GM13976 (cell line): ENCODE data around the gene RBM33.

Source experiments
- DNase-seq: peaks from one replicate; pipeline ENCODE4 v3.0.0; 2012; ENCODE audit warnings: low spot score
- in situ Hi-C: fragments of 300-500 bp; cut with MboI; formaldehyde crosslinking; loops from one replicate; pipeline ENCODE4 v1.12.0; 2022; ENCODE audit warnings: low sequenced_read_pairs, mixed read lengths, inconsistent platforms; ENCODE audit not compliant: unreplicated experiment
- TF ChIP-seq, protein P1 (sequence below): IDR thresholded peaks from 2 replicates; pipeline ENCODE4 v1.5.1; 2012; ENCODE audit warnings: borderline replicate concordance, mild to moderate bottlenecking; ENCODE audit not compliant: insufficient read depth; ENCODE audit errors: extremely low read depth, missing control alignments, control extremely low read depth

RBM33 gene

DNA sequence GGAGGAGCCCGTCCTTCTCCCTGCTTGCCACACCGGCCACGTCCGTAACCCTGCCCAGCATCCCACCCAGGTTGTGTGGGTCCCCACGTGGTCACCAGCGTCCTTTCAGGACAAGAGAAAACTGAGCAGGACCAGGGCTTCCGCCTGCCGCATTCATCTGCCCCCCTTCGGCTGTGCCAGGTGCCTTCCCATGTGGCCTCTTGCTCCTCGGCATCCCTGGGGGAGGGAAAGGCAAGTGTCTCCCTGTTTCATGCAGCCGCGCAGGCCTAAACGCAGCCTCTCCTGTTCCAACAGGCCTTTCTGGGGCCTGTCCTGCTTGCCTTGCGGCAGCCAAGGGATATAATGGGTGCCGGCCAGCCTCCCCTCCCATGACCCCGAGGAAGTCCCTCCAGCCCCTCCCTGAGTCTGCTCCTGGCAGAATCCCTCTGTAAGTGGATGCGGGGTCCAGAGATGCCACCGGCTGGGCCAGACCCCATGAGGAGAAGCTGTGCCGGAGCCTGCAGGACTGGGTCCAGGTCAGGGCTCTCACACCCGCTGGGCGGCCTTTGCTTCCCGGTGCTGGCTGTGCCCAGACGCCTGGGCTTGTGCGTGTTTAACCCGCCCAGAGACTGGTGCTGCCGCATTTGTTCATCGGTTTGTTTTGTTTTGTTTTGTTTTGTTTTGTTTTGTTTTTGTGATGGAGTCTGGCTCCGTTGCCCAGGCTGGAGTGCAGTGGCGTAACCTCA lies 144.7 kb downstream of the RBM33 start:
- in situ Hi-C loops: no loop called here
- no peak for DNase-seq
- TF ChIP-seq, protein P1, sequence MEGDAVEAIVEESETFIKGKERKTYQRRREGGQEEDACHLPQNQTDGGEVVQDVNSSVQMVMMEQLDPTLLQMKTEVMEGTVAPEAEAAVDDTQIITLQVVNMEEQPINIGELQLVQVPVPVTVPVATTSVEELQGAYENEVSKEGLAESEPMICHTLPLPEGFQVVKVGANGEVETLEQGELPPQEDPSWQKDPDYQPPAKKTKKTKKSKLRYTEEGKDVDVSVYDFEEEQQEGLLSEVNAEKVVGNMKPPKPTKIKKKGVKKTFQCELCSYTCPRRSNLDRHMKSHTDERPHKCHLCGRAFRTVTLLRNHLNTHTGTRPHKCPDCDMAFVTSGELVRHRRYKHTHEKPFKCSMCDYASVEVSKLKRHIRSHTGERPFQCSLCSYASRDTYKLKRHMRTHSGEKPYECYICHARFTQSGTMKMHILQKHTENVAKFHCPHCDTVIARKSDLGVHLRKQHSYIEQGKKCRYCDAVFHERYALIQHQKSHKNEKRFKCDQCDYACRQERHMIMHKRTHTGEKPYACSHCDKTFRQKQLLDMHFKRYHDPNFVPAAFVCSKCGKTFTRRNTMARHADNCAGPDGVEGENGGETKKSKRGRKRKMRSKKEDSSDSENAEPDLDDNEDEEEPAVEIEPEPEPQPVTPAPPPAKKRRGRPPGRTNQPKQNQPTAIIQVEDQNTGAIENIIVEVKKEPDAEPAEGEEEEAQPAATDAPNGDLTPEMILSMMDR: no peak

DNA sequence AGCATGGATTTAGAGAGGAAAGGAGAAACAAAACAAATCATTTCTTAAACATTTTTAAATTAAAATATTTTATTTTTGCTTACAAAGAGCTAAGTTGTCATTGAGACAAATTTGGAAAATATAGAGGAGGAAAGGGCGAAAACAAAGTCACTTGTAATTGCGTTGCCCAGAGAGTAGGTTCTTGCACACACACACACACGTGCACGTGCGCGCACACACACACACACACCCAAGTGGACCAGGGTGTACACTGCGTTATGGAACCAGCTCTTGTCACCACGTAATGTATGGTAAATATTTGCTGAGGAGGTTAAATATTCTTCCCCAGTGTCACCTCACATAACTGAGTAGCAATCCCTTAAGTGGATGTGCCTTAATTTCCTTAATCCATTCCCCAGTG lies 146.2 kb downstream of the RBM33 start:
- TF ChIP-seq, protein P1: no peak
- in situ Hi-C loops: no loop called here
- no peak for DNase-seq

DNA sequence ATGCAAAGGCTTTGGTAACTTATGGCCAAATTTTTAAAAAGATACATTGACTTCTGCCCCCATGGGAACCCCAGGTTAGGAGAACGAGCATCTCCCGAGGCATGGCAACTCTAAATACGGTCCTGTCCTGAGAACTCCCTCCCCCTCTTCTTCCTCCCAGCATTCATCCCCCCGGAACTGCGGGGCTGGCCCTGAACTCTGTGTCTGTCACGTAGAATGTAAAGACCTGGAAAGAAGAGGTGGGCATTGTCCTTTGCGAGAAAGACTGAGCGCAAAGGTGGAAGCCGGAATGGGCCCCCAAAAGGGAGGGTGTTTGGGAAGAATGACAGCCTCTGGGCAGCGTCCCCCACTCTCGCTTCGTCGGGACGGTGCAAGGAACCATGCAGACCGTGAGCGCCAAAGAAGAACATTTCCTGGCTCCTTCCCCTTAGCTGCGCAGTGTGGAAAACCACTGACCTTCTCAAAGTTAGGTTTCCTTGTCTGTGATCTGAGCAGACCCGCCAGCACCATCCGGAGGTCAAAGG lies 146.8 kb downstream of the RBM33 start:
- DNase-seq: no peak
- TF ChIP-seq, protein P1: no peak
- in situ Hi-C loops: no loop called here

DNA sequence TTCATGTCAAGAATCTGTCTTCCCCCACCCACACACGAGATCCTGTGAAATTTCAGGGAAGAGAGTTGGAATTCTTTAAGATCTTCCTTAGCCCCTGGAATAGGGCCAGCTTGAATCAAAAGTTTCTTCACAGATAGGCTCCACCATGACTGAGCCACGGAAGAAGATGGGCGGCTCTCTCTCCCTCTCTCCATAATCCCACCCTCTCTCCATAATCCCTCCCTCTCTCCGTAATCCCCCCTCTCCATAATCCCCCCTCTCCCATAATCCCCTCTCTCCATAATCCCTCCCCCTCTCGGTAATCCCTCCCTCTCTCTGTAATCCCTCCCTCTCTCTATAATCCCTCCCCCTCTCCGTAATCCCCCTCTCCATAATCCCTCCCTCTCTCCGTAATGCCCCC lies 147.4 kb downstream of the RBM33 start:
- DNase-seq: no peak
- TF ChIP-seq, protein P1: no peak
- in situ Hi-C loops: no loop called here

DNA sequence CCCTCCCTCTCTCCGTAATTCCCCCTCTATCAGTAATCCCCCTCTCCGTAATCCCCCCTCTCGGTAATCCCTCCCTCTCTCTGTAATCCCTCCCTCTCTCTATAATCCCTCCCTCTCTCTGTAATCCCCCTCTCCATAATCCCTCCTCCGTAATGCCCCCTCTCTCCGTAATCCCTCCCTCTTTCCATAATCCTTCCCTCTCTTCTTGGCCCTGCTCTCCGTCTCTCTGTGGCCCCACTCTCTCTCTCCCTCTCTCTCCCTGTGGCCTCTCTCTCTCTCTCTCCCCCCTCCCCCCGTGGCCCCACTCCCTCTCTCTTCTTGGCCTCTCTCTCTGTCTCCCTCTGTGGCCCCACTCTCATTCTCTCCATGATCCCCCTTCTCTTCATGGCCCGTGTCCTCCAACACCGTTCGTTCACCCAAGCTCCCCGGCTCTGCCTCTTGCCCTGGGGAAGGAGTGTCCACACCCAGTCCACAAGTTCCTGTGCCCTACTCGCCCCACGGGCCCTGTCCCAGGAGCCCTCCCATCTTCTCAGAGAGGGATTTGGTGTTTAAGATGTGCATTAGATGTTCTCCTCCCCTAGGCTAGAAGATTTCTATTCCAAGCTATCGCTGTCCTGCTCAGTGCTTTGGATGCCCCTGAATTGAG lies 148.0 kb downstream of the RBM33 start:
- in situ Hi-C loops: no loop called here

DNA sequence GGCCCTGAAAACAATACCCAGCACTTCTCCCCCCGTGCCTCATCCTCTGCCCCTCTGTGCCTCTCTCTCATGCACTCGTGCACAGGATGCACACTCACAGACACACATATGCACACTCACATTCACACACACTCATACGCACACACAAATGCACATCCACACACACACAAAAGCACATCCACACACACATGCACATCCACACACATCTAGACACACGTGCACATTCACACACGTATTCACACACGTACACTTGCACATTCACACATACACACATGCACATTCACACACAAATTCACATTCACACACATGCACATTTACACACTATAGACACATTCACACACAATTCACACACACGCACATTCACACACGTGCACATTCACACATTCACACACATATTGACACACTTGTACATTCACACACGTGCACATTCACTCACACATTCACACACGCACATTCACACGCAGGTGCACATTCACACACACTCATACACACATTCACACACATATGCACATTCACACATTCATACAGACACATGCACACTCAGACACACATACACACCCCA lies 148.6 kb downstream of the RBM33 start:
- in situ Hi-C loops: no loop called here
- TF ChIP-seq, protein P1: no peak
- no peak for DNase-seq

More for the DNA sequence above, 148.0 kb downstream of the RBM33 start:
- DNase-seq: no peak
- TF ChIP-seq, protein P1: no peak
